ENCODE measurements around the gene CNOT11.

CNOT11 gene

DNA sequence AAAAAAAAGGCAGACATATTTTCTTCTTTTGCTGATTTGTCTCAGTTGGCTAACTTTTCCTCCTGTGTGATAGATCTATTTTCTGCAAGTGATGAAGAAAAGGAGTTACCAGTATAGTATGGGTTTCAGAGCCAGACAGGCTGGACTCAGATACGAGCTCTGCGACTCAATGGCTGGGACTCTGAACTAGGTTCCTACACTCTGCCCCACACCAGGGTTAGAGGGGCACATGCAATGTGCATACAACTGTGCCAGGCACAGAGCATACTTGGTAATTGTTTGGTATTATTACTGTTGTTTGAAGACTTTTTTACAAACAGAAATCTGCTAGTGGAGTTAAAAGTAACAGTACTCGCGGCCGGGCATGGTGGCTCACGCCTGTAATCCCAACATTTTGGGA is 34.0 kb downstream of the CNOT11 start:
- H3K9me3 Mint-ChIP-seq (ENCODE audit: low read depth), result no peaks in the 10 kb centered on the region
- peak overlapping the region; percentile 22 for H3K27ac Mint-ChIP-seq
- no peak overlapping the region for H3K4me3 Mint-ChIP-seq
- peaks cover 29% of the 10 kb centered on the region for H3K4me1 Mint-ChIP-seq (ENCODE audit: low read depth)
- H3K27me3 Mint-ChIP-seq, result no peaks in the 10 kb centered on the region
- H3K36me3 Mint-ChIP-seq, result peaks cover 18% of the 10 kb centered on the region

DNA sequence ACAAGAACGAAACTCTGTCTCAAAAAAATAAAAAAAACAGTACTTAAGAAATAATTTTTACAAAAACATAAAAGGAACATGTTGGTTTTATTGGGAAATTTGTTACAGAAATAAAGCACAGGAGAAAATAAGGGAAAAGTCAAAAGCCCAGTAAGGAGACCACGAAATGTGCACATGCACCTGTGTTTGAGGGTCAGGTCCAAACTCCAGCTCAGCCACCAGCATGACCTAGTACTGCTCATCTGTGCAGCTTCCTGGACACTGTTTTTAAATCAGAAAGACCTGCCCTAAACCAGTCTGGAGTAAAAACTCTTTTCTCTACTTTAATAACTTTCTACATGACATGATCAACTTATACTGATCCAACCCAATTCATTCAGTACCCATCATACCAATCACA is 34.6 kb downstream of the CNOT11 start:
- H3K36me3 Mint-ChIP-seq, result peaks cover 13% of the 10 kb centered on the region
- H3K4me3 Mint-ChIP-seq, result no peak overlapping the region

DNA sequence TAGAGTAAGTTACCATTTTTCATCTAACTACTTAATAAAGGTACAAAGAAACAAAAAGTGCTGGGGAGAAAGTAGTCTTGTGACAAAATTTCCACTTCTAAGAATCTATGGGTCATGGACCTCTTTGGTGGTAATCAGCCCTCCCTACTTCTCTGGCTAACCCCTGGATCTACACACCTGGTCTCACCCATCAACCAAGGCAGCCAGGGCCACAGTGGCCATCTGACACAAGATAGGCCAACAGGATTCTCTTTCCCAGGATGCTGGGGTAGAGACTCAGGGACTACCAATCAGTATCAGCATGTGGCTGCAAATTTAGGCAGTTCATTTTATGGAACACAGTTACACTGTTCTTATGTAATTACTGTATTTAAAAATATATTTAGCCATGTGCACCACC is 38.0 kb downstream of the CNOT11 start:
- Mint-ChIP-seq H3K9me3 (ENCODE audit: low read depth) (no peaks in the 10 kb centered on the region), H3K27ac (no peak overlapping the region), H3K4me3 (no peak overlapping the region), H3K36me3 (peaks cover 4% of the 10 kb centered on the region), H3K27me3 (no peaks in the 10 kb centered on the region), H3K4me1 (ENCODE audit: low read depth) (peaks cover 29% of the 10 kb centered on the region)

More for the DNA sequence above, 34.6 kb downstream of the CNOT11 start:
- Mint-ChIP-seq H3K4me1 (ENCODE audit: low read depth) (peaks cover 27% of the 10 kb centered on the region), H3K9me3 (ENCODE audit: low read depth) (no peaks in the 10 kb centered on the region), H3K27me3 (no peaks in the 10 kb centered on the region), H3K27ac (peak overlapping the region; percentile 34)

DNA sequence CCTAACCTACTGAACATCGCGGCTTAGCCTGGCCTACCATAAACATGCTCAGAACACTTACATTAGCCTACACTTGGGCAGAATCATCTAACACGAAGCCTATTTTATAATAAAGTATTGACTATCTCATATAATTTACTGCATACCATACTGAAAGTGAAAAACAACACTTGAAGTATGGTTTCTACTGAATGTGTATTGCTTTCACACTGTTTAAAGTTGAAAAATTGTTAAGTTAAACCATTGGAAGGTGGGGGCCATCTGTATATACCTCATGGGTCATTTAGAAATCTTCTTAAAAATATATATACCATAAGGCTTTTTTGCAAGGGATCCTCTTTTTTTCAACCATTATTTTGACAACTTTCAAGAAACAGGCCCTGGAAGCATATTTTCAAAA is 39.3 kb downstream of the CNOT11 start:
- Mint-ChIP-seq H3K36me3 (peaks cover 2% of the 10 kb centered on the region), H3K4me1 (ENCODE audit: low read depth) (peaks cover 33% of the 10 kb centered on the region), H3K27me3 (no peaks in the 10 kb centered on the region), H3K27ac (no peak overlapping the region), H3K4me3 (no peak overlapping the region), H3K9me3 (ENCODE audit: low read depth) (no peaks in the 10 kb centered on the region)

DNA sequence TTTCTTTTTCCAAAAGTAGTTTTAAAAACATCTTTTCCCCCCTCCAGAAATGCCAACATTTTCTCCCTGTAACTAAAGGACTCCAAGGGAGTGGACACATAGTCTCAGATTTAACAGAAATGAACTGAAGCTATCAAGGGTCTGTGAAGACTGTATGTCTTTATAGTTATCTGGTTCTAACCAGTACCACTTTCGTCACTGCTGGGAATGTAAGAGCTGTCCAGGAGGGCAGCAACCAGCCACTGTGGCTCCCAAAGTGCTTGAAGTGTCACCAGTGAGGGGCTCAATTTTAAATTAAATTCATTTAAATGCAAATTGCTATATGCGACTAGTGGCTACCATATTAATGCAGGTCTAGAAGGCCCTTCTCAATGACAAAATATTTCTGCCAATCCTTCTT is 40.9 kb downstream of the CNOT11 start:
- peak overlapping the region; percentile 6 for H3K27ac Mint-ChIP-seq
- no peaks in the 10 kb centered on the region for H3K27me3 Mint-ChIP-seq
- H3K36me3 Mint-ChIP-seq, result peaks cover 2% of the 10 kb centered on the region
- peaks cover 46% of the 10 kb centered on the region for H3K4me1 Mint-ChIP-seq (ENCODE audit: low read depth)
- no peaks in the 10 kb centered on the region for H3K9me3 Mint-ChIP-seq (ENCODE audit: low read depth)
- no peak overlapping the region for H3K4me3 Mint-ChIP-seq

GRCh38 chr2:101294861-101295260 is 42.2 kb downstream of the CNOT11 start:
- Mint-ChIP-seq H3K27ac (no peak overlapping the region), H3K4me1 (ENCODE audit: low read depth) (peaks cover 55% of the 10 kb centered on the region), H3K4me3 (no peak overlapping the region), H3K9me3 (ENCODE audit: low read depth) (no peaks in the 10 kb centered on the region), H3K36me3 (peaks cover 4% of the 10 kb centered on the region), H3K27me3 (no peaks in the 10 kb centered on the region)

DNA sequence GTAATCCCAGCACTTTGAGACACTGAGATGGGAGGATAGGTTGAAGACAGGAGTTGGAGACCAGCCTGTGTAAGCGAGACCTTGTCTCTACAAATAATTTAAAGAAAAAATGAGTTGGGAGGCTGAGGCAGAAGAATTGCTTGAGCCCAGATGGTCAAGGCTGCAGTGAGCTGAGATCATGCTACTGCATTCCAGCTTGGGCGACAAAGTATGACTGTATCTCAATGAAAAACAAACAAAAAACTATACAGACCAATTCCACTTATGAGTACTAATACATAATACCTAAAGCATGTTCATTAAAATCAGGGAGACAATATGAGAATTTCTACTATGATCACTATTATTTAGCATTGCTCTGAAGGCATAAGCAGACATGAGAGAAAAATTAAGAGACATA is 43.2 kb downstream of the CNOT11 start:
- Mint-ChIP-seq H3K27me3 (no peaks in the 10 kb centered on the region), H3K36me3 (peaks cover 4% of the 10 kb centered on the region), H3K4me1 (ENCODE audit: low read depth) (peaks cover 63% of the 10 kb centered on the region), H3K27ac (peak overlapping the region; percentile 5), H3K9me3 (ENCODE audit: low read depth) (no peaks in the 10 kb centered on the region), H3K4me3 (peak overlapping the region; percentile 61)

GRCh38 chr2:101296371-101296770 is 43.7 kb downstream of the CNOT11 start:
- Mint-ChIP-seq H3K9me3 (ENCODE audit: low read depth) (no peaks in the 10 kb centered on the region), H3K36me3 (peaks cover 4% of the 10 kb centered on the region), H3K27ac (peak overlapping the region; percentile 46), H3K4me1 (ENCODE audit: low read depth) (peaks cover 68% of the 10 kb centered on the region), H3K27me3 (no peaks in the 10 kb centered on the region), H3K4me3 (no peak overlapping the region)

GRCh38 chr2:101297383-101297782 is 44.7 kb downstream of the CNOT11 start:
- Mint-ChIP-seq H3K4me3 (peak overlapping the region; percentile 14), H3K27ac (peak overlapping the region; percentile 64), H3K9me3 (ENCODE audit: low read depth) (no peaks in the 10 kb centered on the region), H3K27me3 (no peaks in the 10 kb centered on the region), H3K36me3 (peaks cover 8% of the 10 kb centered on the region), H3K4me1 (ENCODE audit: low read depth) (peaks cover 76% of the 10 kb centered on the region)

- Mint-ChIP-seq H3K4me1 (ENCODE audit: low read depth) (peaks cover 87% of the 10 kb centered on the region), H3K9me3 (ENCODE audit: low read depth) (no peaks in the 10 kb centered on the region), H3K4me3 (peak overlapping the region; percentile 51), H3K36me3 (peaks cover 6% of the 10 kb centered on the region), H3K27me3 (no peaks in the 10 kb centered on the region), H3K27ac (peak overlapping the region; percentile 89)
These were observed 46.9 kb downstream of the CNOT11 start for GRCh38 chr2:101299604-101300003.

DNA sequence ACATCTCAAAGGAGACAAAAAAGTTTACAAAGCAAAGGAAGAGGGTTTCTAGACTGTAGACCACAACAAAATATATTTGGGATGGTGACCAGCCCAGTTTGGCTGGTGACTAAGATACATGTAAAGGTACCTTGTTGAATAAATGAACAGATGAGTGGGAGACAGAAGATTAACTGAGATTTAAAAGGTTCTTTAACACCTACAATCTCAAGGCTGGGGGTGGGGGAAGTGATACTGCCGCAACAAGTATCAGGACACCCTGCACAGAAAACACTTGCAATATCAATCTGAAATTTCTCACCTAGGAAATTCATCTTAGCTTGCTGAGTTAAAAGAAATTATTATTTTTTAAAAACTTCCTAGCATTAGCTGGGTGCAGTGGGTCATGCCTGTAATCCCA is 47.5 kb downstream of the CNOT11 start:
- H3K27ac Mint-ChIP-seq, result peak overlapping the region; percentile 89
- H3K27me3 Mint-ChIP-seq, result no peaks in the 10 kb centered on the region
- H3K4me1 Mint-ChIP-seq (ENCODE audit: low read depth), result peaks cover 87% of the 10 kb centered on the region
- peak overlapping the region; percentile 51 for H3K4me3 Mint-ChIP-seq
- H3K36me3 Mint-ChIP-seq, result peaks cover 6% of the 10 kb centered on the region
- no peaks in the 10 kb centered on the region for H3K9me3 Mint-ChIP-seq (ENCODE audit: low read depth)

DNA sequence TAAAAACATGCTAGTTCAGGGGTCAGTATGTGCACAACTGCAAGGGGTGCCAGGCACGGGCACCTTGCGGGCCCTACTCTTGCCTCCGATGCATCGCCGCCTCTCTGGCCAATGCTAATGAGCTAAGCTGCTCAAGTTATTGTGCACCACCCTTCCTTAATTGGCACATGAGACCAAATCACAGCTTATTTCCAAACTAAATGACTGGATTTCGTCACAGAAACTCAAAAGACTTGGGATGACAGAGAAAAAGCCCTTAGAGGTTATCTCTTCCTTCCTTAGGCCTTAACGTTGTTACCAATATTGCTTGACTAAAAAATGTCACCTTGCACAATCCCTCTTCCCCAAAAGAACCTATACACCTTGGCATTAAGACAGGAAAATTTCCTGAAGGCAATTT is 48.1 kb downstream of the CNOT11 start:
- peak overlapping the region; percentile 61 for H3K27ac Mint-ChIP-seq
- no peaks in the 10 kb centered on the region for H3K27me3 Mint-ChIP-seq
- peak overlapping the region; percentile 38 for H3K4me3 Mint-ChIP-seq
- no peaks in the 10 kb centered on the region for H3K9me3 Mint-ChIP-seq (ENCODE audit: low read depth)
- peaks cover 9% of the 10 kb centered on the region for H3K36me3 Mint-ChIP-seq
- H3K4me1 Mint-ChIP-seq (ENCODE audit: low read depth), result peaks cover 90% of the 10 kb centered on the region

DNA sequence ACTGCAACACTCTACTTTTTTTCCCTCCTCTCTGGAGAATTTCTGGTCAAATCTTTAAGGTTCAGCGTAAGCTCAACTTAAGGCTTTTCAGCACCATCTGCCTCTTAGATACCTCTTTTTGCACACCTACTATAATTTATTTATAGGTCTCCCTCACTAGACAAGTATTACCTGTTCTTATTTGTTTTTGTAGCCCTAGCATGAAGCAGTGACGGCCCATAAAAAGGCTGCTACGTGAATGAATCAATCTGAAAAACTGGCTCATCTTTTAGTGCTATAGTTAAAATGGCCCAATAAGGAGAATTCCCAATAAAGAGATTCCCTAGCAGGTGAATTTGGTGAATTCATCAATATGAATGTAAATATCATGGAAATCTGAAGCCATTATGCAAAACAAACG is 49.3 kb downstream of the CNOT11 start:
- H3K36me3 Mint-ChIP-seq, result peaks cover 9% of the 10 kb centered on the region
- peaks cover 90% of the 10 kb centered on the region for H3K4me1 Mint-ChIP-seq (ENCODE audit: low read depth)
- H3K9me3 Mint-ChIP-seq (ENCODE audit: low read depth), result no peaks in the 10 kb centered on the region
- no peaks in the 10 kb centered on the region for H3K27me3 Mint-ChIP-seq
- peak overlapping the region; percentile 38 for H3K4me3 Mint-ChIP-seq
- peak overlapping the region; percentile 69 for H3K27ac Mint-ChIP-seq

- Mint-ChIP-seq H3K27me3 (no peaks in the 10 kb centered on the region), H3K27ac (peak overlapping the region; percentile 76), H3K4me3 (peak overlapping the region; percentile 92), H3K9me3 (ENCODE audit: low read depth) (no peaks in the 10 kb centered on the region), H3K4me1 (ENCODE audit: low read depth) (peaks cover 78% of the 10 kb centered on the region), H3K36me3 (peaks cover 9% of the 10 kb centered on the region)
These were observed 51.0 kb downstream of the CNOT11 start for GRCh38 chr2:101303688-101304087.

- Mint-ChIP-seq H3K27me3 (no peaks in the 10 kb centered on the region), H3K36me3 (peaks cover 7% of the 10 kb centered on the region), H3K4me3 (peak overlapping the region; percentile 92), H3K27ac (peak overlapping the region; percentile 96), H3K4me1 (ENCODE audit: low read depth) (peaks cover 76% of the 10 kb centered on the region), H3K9me3 (ENCODE audit: low read depth) (no peaks in the 10 kb centered on the region)
These were observed 52.3 kb downstream of the CNOT11 start for GRCh38 chr2:101305035-101305434.

DNA sequence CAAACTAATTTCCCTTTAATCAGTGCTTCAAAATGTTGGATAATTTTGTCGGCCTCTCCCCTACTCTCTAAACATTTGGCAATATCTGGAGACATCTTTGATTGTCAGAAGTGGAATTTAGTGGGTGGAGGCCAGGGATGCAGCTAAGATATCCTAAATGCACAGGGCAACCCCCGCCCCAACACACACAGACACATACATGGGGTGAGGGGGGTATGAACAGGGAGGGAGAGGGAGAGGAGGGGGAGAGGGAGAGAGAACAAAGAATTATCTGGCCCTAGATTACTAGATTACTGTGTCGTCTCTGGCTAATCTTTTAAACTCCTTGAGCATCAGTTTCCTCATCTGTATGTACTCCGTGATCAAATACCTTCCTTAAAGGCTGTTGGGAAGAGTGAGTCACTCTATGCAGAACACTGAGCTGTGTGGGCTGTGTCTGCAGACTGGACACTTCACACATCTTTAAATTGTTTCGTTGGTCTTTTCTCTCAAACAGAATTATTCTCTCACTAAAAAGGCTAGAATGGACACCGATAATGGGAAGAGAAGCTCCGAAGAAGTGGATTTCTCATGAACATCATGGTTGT is 52.9 kb downstream of the CNOT11 start:
- Mint-ChIP-seq H3K4me1 (ENCODE audit: low read depth) (peaks cover 76% of the 10 kb centered on the region), H3K27ac (peak overlapping the region; percentile 96), H3K36me3 (peaks cover 7% of the 10 kb centered on the region), H3K4me3 (peak overlapping the region; percentile 92), H3K27me3 (no peaks in the 10 kb centered on the region), H3K9me3 (ENCODE audit: low read depth) (no peaks in the 10 kb centered on the region)
